IPS DF 4.7 (cell line): ENCODE measurements around the gene GPHN.

Experiments
- DNase-seq: peaks from one replicate; pipeline ENCODE4 v3.0.0-alpha.2; 2013; ENCODE audit warnings: low spot score; ENCODE audit errors: extremely low read depth

Gene GPHN

GRCh38 chr14:67140556-67140955 lies 632.6 kb downstream of the GPHN start:
- no peak for DNase-seq

- no peak for DNase-seq
These were observed 633.4 kb downstream of the GPHN start for GRCh38 chr14:67141146-67141900.

GRCh38 chr14:67151082-67151666 lies 643.2 kb downstream of the GPHN start:
- no peak for DNase-seq

GRCh38 chr14:67158566-67158965 lies 650.6 kb downstream of the GPHN start:
- DNase-seq: no peak

- DNase-seq: no peak
These were observed 654.4 kb downstream of the GPHN start for GRCh38 chr14:67162385-67162784.

GRCh38 chr14:67166450-67166853 lies 658.5 kb downstream of the GPHN start:
- no peak for DNase-seq

GRCh38 chr14:67167420-67168109 lies 659.6 kb downstream of the GPHN start:
- no peak for DNase-seq

GRCh38 chr14:67168110-67168441 lies 660.1 kb downstream of the GPHN start:
- DNase-seq: no peak

- no peak for DNase-seq
These were observed 662.7 kb downstream of the GPHN start for GRCh38 chr14:67170660-67171059.

GRCh38 chr14:67172056-67172455 lies 664.1 kb downstream of the GPHN start:
- DNase-seq: no peak

GRCh38 chr14:67172520-67172919 lies 664.6 kb downstream of the GPHN start:
- DNase-seq: no peak

GRCh38 chr14:67173719-67174118 lies 665.8 kb downstream of the GPHN start:
- DNase-seq: no peak

- DNase-seq: no peak
These were observed 678.3 kb downstream of the GPHN start for GRCh38 chr14:67186172-67186768.

- no peak for DNase-seq
These were observed 679.0 kb downstream of the GPHN start for GRCh38 chr14:67186789-67187584.

- no peak for DNase-seq
These were observed 679.9 kb downstream of the GPHN start for GRCh38 chr14:67187826-67188225.

- DNase-seq: no peak
These were observed 680.4 kb downstream of the GPHN start for GRCh38 chr14:67188326-67188725.

- DNase-seq: no peak
These were observed 683.9 kb downstream of the GPHN start for GRCh38 chr14:67191768-67192290.

GRCh38 chr14:67192366-67192765 lies 684.4 kb downstream of the GPHN start:
- no peak for DNase-seq

GRCh38 chr14:67195279-67195678 lies 687.3 kb downstream of the GPHN start:
- DNase-seq: no peak

GRCh38 chr14:67199016-67199415 lies 691.1 kb downstream of the GPHN start:
- no peak for DNase-seq

GRCh38 chr14:67207810-67208209 lies 699.9 kb downstream of the GPHN start:
- DNase-seq: no peak
